ENCODE results near the gene MEG3. TPM values are rescaled to one million over a fixed set of nuclear protein-coding genes. Genes with fewer than 3 reads are reported as not detected.
A peak's percentile ranks its signal among the peaks of the same experiment; 100 is the strongest.

MEG3 gene
- total RNA-seq, 1 donor from 2014 or later = 0.22 TPM

- peaks cover 3% of the 10 kb centered on the region for H3K27me3 Mint-ChIP-seq (ENCODE audit: unreplicated experiment)
- H3K4me1 Mint-ChIP-seq (ENCODE audit: low read depth, unreplicated experiment) = peaks cover 4% of the 10 kb centered on the region
- H3K27ac Mint-ChIP-seq (ENCODE audit: unreplicated experiment) = no peak overlapping the region
- no peak for TF ChIP-seq CTCF (IDR thresholded peaks at IDR 0.05; ENCODE audit: partially characterized antibody, unreplicated experiment)
- H3K9me3 Mint-ChIP-seq (ENCODE audit: unreplicated experiment) = peaks cover 15% of the 10 kb centered on the region
- peak; percentile 3 for DNase-seq
- H3K4me3 Mint-ChIP-seq (ENCODE audit: unreplicated experiment) = no peak overlapping the region
- H3K36me3 Mint-ChIP-seq (ENCODE audit: unreplicated experiment) = peaks cover 30% of the 10 kb centered on the region
These were observed 58.5 kb downstream of the MEG3 start for GRCh38 chr14:100884456-100884855.

GRCh38 chr14:100885196-100885595 is 59.3 kb downstream of the MEG3 start:
- peaks cover 3% of the 10 kb centered on the region for H3K27me3 Mint-ChIP-seq (ENCODE audit: unreplicated experiment)
- H3K9me3 Mint-ChIP-seq (ENCODE audit: unreplicated experiment) = peaks cover 15% of the 10 kb centered on the region
- DNase-seq = peak; percentile 0
- TF ChIP-seq CTCF (IDR thresholded peaks at IDR 0.05; ENCODE audit: partially characterized antibody, unreplicated experiment) = no peak
- H3K27ac Mint-ChIP-seq (ENCODE audit: unreplicated experiment) = no peak overlapping the region
- H3K4me3 Mint-ChIP-seq (ENCODE audit: unreplicated experiment) = no peak overlapping the region
- peaks cover 4% of the 10 kb centered on the region for H3K4me1 Mint-ChIP-seq (ENCODE audit: low read depth, unreplicated experiment)
- H3K36me3 Mint-ChIP-seq (ENCODE audit: unreplicated experiment) = peaks cover 30% of the 10 kb centered on the region

DNA sequence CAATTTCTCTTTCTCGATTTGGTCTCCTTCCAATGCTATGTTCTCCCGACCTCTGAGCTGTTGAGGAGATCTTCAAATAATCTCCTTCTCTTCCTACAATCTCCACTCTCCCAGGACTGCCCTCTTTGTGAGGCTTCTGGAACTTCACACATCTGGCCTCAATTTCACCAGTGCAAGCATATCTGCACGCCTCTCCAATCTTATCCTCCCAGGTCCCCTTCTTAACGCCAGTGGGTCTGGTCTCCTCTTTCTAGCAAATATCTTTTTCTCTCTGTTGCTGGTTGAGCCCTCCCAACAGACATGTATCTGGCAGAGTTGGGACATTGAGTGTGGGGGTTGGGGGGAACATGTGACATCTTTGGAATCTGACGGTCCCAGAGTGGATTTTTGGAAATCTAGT is 59.7 kb downstream of the MEG3 start:
- H3K27me3 Mint-ChIP-seq (ENCODE audit: unreplicated experiment) = peaks cover 3% of the 10 kb centered on the region

GRCh38 chr14:100887728-100888335 is 61.9 kb downstream of the MEG3 start:
- TF ChIP-seq CTCF (IDR thresholded peaks at IDR 0.05; ENCODE audit: partially characterized antibody, unreplicated experiment) = no peak
- peaks cover 4% of the 10 kb centered on the region for H3K4me1 Mint-ChIP-seq (ENCODE audit: low read depth, unreplicated experiment)
- H3K27me3 Mint-ChIP-seq (ENCODE audit: unreplicated experiment) = peaks cover 3% of the 10 kb centered on the region
- no peak overlapping the region for H3K4me3 Mint-ChIP-seq (ENCODE audit: unreplicated experiment)
- no peak overlapping the region for H3K27ac Mint-ChIP-seq (ENCODE audit: unreplicated experiment)
- no peak for DNase-seq
- H3K9me3 Mint-ChIP-seq (ENCODE audit: unreplicated experiment) = peaks cover 6% of the 10 kb centered on the region
- peaks cover 18% of the 10 kb centered on the region for H3K36me3 Mint-ChIP-seq (ENCODE audit: unreplicated experiment)

More for the DNA sequence above, 59.7 kb downstream of the MEG3 start:
- no peak for DNase-seq
- no peak overlapping the region for H3K27ac Mint-ChIP-seq (ENCODE audit: unreplicated experiment)
- no peak overlapping the region for H3K4me3 Mint-ChIP-seq (ENCODE audit: unreplicated experiment)
- H3K9me3 Mint-ChIP-seq (ENCODE audit: unreplicated experiment) = peaks cover 13% of the 10 kb centered on the region
- H3K36me3 Mint-ChIP-seq (ENCODE audit: unreplicated experiment) = peaks cover 30% of the 10 kb centered on the region
- peaks cover 4% of the 10 kb centered on the region for H3K4me1 Mint-ChIP-seq (ENCODE audit: low read depth, unreplicated experiment)
- no peak for TF ChIP-seq CTCF (IDR thresholded peaks at IDR 0.05; ENCODE audit: partially characterized antibody, unreplicated experiment)

- Mint-ChIP-seq H3K27ac (ENCODE audit: unreplicated experiment) (no peak overlapping the region), H3K27me3 (ENCODE audit: unreplicated experiment) (peaks cover 3% of the 10 kb centered on the region), H3K36me3 (ENCODE audit: unreplicated experiment) (peaks cover 11% of the 10 kb centered on the region), H3K4me1 (ENCODE audit: low read depth, unreplicated experiment) (peaks cover 4% of the 10 kb centered on the region), H3K9me3 (ENCODE audit: unreplicated experiment) (peaks cover 3% of the 10 kb centered on the region), H3K4me3 (ENCODE audit: unreplicated experiment) (no peak overlapping the region)
- no peak for DNase-seq
- TF ChIP-seq CTCF (IDR thresholded peaks at IDR 0.05; ENCODE audit: partially characterized antibody, unreplicated experiment) = no peak
These were observed 62.9 kb downstream of the MEG3 start for GRCh38 chr14:100888789-100889315.

Measured in glutamatergic neuron (in vitro differentiated cells).